Stimulated activated CD8-positive, alpha-beta memory T cell treated with anti-CD3 and anti-CD28 coated beads, Interleukin-15, amount 100 ng/mL, for 24 hours (primary cell): ENCODE data around the gene ZDHHC9.

Experiments
- DNase-seq: peaks from one replicate; pipeline ENCODE4 v3.0.0-alpha.2; 2020; ENCODE audit warnings: low read depth

The ZDHHC9 gene

GRCh38 chrX:129763666-129764065 lies 80.0 kb downstream of the ZDHHC9 start:
- no peak for DNase-seq

- no peak for DNase-seq
These were observed 81.2 kb downstream of the ZDHHC9 start for GRCh38 chrX:129762448-129762847.

GRCh38 chrX:129761596-129761995 lies 82.1 kb downstream of the ZDHHC9 start:
- no peak for DNase-seq

- no peak for DNase-seq
These were observed 82.7 kb downstream of the ZDHHC9 start for GRCh38 chrX:129760981-129761380.

GRCh38 chrX:129760155-129760554 lies 83.5 kb downstream of the ZDHHC9 start:
- DNase-seq, result no peak

GRCh38 chrX:129759576-129760061 lies 84.1 kb downstream of the ZDHHC9 start:
- no peak for DNase-seq

GRCh38 chrX:129755779-129756650 lies 87.7 kb downstream of the ZDHHC9 start:
- no peak for DNase-seq

GRCh38 chrX:129754056-129755024 lies 89.3 kb downstream of the ZDHHC9 start:
- DNase-seq, result no peak
